IPS DF 4.7 (cell line): ENCODE results near the gene C5AR1.
"Not testable (repeated sequence)": the region's sequence is repeated elsewhere in the genome, so short reads cannot be mapped to it uniquely, and the experiment has no call there.

Experiments used
- DNase-seq: peaks from one replicate; pipeline ENCODE4 v3.0.0-alpha.2; 2013; ENCODE audit warnings: low spot score; ENCODE audit errors: extremely low read depth

The C5AR1 gene

DNA sequence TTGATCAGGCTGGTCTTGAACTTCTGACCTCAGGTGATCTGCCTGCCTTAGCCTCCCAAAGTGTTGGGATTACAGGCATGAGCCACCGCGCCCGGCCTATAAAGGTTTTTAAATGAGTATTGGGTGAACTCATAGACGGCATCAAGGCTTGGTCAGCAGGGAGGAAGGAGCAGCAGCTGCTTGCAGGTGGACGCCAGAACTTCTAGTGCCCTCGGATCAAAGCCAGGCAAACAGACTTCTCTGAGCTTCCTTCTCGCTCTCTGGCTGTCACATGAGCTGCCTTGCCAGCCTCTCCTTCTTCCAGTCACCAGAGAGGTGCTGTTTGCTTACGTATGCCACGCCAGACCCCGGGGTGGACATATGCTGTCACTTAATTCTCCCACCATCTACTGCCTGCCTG, 55.8 kb downstream of the C5AR1 start:
- DNase-seq: not testable (repeated sequence)

DNA sequence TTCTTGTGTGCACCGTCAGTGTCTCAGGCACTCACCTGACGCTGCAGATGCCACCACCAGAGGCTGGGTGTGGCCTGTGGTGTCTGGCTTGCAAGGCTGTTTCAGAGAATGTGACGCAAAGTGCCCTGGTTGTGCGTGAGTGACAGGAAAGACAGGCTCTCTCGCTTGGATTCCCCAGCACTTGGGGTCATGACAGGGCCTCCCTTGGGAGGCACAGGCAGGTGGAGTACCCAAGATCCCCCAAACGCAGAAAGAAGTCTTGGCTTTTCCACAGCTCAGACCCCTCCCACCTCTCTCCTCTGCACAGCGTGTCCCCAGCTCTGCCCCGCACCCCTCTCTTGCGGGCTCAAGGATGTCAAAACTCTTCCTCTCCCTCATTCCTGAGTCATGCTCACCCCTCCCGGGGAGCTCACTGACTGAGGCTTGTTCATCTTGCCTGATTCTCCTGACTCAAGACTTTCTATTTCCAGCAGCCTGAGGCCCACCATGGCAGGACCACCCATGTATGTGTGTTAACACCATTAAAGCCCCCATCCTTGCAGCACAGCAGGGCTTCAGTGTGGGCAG, 60.5 kb downstream of the C5AR1 start:
- no peak for DNase-seq

DNA sequence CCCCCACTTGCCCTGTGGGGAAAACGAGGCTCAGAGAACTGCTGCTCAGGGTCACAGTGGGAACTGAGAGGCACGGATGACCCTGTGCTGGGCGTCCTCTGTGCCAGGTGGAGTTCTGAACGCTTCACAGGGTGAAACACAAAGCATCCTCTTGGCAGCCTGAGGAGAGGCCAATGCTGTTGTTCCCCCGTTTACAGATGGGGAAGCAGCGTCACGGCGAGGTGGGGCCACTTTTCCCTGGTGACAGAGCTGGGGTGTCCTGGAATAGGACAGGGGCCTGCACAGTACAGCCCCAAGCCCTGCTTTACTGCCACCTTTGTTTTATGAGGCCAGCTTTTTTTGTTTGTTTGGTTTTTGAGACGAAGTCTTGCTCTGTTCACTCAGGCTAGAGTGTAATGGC, 61.6 kb downstream of the C5AR1 start:
- DNase-seq: no peak
